Mammary microvascular endothelial cell (primary cell): ENCODE results near the gene CNIH3. TPM values are rescaled to one million over a fixed set of nuclear protein-coding genes. Genes with fewer than 3 reads are reported as not detected.

Source experiments
- total RNA-seq: library from RNA; depleted of rRNA; stranded (reverse); fragments of >200 nt; gene quantifications from 2 replicates; pipeline ENCODE4 v1.2.3, GENCODE V29; 2015

The CNIH3 gene
- total RNA-seq = 0.39 and 0.73 TPM in 2 replicates

DNA sequence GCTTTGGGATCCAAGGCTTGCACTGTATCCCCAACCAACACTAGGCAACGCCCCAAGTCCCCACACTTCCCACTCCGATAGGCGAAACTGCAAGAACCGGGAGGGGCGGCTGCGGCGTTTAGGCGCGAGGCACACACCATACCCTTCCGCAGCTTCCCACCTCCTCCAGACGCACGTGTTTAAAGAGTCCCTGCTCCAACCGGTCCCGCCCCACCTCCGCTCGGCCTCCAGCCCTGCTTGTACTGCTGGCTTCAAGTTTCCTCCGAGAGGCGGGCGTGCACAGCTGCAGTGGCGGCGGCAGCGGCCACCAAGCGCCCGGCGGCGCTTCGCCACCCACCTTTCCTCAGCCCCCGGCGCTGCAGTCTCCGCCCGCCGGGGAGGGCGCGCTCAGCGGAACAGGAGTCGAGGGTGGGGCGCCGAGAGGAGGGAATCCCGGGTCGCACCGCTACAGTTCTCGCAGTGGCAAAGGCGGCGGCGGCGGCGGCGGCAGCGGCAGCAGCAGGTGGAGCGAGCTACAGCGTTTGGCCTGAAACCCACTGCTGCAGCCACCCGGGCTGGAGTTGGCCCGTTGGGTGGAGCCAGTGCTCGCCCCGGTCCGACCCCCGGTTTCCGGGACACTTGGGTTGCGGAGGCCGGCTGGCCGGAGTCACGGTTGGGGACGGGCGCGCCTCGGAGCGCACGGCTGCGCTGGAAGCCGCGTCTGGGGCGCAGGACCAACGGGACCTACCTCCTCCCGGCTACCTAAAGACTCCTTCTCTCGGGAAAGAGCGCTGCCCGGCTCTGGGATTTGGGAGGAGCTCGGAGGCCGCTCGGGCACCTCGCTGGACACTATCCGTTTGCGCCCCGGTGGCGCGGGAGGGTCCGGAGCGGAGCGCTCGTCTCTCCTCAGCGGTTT is at the start of gene CNIH3:
Gene CNIH3, plus strand, starts transcription at position 457 of the 895 bp plus-strand sequence. CDS start 858 bp downstream, outside the sequence.

Other genes with a start within 250 kb of the CNIH3 start
- 25.9 and 37.5 TPM in 2 replicates for gene WDR26, start 181.5 kb upstream of the CNIH3 start, total RNA-seq